ENCODE results near the gene NDUFA6.

DNA sequence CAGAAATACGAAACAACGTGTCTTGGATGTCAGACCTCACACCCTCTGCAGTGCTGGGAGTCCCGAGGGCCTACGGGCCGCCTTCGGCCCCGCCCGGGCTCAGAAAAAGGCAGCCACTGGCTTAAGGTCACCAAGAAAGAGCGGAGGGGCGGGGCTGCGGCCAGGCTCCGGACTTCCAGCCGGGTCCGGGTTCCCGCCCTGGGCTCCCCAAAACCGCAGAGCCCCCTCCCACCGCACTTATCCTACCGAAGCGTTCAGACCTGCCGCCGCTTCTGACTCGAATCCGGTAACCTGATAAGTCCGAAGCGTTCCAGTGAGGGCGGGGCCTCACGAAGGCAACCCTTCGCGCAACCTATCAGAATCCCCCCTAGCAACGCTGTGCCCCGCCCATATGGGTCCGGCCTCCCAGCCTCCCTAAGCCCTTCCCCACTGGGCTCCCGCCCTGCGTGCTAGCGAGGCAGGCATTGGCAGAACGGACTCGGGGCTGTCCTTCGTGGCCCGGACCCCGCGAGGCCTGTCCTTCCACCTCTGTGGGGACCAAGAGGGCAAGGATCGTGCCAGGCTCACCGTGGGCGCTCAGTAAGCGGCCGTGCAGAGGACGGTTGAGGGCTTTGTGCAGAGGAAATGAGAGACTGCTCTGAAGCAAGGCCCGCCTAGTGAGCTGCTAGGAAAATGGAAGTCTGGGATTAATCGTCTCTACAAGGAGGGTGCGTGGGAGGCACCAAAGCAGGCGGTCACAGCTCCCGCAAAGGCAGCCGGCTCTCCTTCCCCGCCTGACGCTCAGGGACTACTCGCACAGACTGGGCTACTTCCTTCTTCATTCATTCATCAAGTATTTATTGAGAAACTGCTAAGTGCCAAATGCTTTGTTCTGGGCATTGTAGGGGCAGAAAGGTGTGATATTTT is 19.8 kb downstream of the NDUFA6 start, which contains the start of gene NAGA:
- TF ChIP-seq POLR2AphosphoS2 (IDR thresholded peaks at IDR 0.05; ENCODE audit: low read depth, low read length), result peak; percentile 62; the same call in 1 of the 2 replicates
- TF ChIP-seq, protein P1, sequence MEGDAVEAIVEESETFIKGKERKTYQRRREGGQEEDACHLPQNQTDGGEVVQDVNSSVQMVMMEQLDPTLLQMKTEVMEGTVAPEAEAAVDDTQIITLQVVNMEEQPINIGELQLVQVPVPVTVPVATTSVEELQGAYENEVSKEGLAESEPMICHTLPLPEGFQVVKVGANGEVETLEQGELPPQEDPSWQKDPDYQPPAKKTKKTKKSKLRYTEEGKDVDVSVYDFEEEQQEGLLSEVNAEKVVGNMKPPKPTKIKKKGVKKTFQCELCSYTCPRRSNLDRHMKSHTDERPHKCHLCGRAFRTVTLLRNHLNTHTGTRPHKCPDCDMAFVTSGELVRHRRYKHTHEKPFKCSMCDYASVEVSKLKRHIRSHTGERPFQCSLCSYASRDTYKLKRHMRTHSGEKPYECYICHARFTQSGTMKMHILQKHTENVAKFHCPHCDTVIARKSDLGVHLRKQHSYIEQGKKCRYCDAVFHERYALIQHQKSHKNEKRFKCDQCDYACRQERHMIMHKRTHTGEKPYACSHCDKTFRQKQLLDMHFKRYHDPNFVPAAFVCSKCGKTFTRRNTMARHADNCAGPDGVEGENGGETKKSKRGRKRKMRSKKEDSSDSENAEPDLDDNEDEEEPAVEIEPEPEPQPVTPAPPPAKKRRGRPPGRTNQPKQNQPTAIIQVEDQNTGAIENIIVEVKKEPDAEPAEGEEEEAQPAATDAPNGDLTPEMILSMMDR (IDR thresholded peaks at IDR 0.05 in 2 of 3, conservative IDR thresholded peaks at IDR 0.05 in 1 of 3; ENCODE audit: control insufficient read depth in 2 of 3, extremely low read depth in 1 of 3, insufficient read depth in 1 of 3, low read depth in 3 of 3, low read length in 3 of 3), result no peak
- TF ChIP-seq MXI1 (IDR thresholded peaks at IDR 0.05; ENCODE audit: low read depth, low read length), result peak; percentile 54; the same call in 1 of the 2 replicates
- TF ChIP-seq, protein P2, sequence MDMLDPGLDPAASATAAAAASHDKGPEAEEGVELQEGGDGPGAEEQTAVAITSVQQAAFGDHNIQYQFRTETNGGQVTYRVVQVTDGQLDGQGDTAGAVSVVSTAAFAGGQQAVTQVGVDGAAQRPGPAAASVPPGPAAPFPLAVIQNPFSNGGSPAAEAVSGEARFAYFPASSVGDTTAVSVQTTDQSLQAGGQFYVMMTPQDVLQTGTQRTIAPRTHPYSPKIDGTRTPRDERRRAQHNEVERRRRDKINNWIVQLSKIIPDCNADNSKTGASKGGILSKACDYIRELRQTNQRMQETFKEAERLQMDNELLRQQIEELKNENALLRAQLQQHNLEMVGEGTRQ (IDR thresholded peaks at IDR 0.05; ENCODE audit: borderline replicate concordance, low read depth, low read length), result no peak
- TF ChIP-seq RAD21 (IDR thresholded peaks at IDR 0.05; ENCODE audit: insufficient read depth, low read depth, low read length), result no peak
- peak; percentile 86 for TF ChIP-seq POLR2A (IDR thresholded peaks at IDR 0.05; ENCODE audit: low read depth, low read length)
- peak; percentile 84; the same call in 1 of the 2 replicates for TF ChIP-seq CBFB (IDR thresholded peaks at IDR 0.05; ENCODE audit: low read depth)
- no peak for TF ChIP-seq GABPA (IDR thresholded peaks at IDR 0.05; ENCODE audit: low read depth)
- TF ChIP-seq, protein P3, sequence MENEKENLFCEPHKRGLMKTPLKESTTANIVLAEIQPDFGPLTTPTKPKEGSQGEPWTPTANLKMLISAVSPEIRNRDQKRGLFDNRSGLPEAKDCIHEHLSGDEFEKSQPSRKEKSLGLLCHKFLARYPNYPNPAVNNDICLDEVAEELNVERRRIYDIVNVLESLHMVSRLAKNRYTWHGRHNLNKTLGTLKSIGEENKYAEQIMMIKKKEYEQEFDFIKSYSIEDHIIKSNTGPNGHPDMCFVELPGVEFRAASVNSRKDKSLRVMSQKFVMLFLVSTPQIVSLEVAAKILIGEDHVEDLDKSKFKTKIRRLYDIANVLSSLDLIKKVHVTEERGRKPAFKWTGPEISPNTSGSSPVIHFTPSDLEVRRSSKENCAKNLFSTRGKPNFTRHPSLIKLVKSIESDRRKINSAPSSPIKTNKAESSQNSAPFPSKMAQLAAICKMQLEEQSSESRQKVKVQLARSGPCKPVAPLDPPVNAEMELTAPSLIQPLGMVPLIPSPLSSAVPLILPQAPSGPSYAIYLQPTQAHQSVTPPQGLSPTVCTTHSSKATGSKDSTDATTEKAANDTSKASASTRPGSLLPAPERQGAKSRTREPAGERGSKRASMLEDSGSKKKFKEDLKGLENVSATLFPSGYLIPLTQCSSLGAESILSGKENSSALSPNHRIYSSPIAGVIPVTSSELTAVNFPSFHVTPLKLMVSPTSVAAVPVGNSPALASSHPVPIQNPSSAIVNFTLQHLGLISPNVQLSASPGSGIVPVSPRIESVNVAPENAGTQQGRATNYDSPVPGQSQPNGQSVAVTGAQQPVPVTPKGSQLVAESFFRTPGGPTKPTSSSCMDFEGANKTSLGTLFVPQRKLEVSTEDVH (IDR thresholded peaks at IDR 0.05; ENCODE audit: low read depth, partially characterized antibody), result no peak
- TF ChIP-seq POLR2AphosphoS5 (IDR thresholded peaks at IDR 0.05; ENCODE audit: low read length), result peak; percentile 63; the same call in 1 of the 2 replicates
- TF ChIP-seq NR2C2 (IDR thresholded peaks at IDR 0.05; ENCODE audit: borderline replicate concordance, control insufficient read depth, insufficient read length, low read depth), result no peak

Measured in GM12878 (cell line).